Measurements from ENCODE around the gene FEN1. TPM values are rescaled to one million over a fixed set of nuclear protein-coding genes. Genes with fewer than 3 reads are reported as not detected.

The FEN1 gene
- total and polyA plus RNA-seq, 2 experiments from 2014 or later: 13.5 to 39.2 TPM

GRCh38 chr11:61816736-61817455 is 24.2 kb downstream of the FEN1 start, which contains the start of gene FADS1:
FADS1 (minus strand) TSS chr11:61817003; CDS start chr11:61816929, 74 bp downstream.
- no peaks in the 10 kb centered on the region for H3K9me3 ChIP-seq (ENCODE audit: low read depth)
- peaks cover 15% of the 10 kb centered on the region for H3K4me1 ChIP-seq (ENCODE audit: low read depth)
- H3K27me3 ChIP-seq: no peaks in the 10 kb centered on the region
- H3K4me3 ChIP-seq: peak within 1 kb of the TSS; percentile 59
- peak; percentile 58 for TF ChIP-seq CTCF (IDR thresholded peaks at IDR 0.05; ENCODE audit: low read depth, low read length)
- peak within 1 kb of the TSS; percentile 97 for H3K27ac ChIP-seq
- peaks cover 14% of the 10 kb centered on the region for H3K36me3 ChIP-seq
- peak; percentile 97 to 99 for DNase-seq (ENCODE audit: low read depth in 1 of 2, low spot score in 1 of 2)

GRCh38 chr11:61817471-61818202 is 24.9 kb downstream of the FEN1 start:
- no peak for DNase-seq (ENCODE audit: low read depth in 1 of 2, low spot score in 1 of 2)
- H3K27ac ChIP-seq: peak overlapping the region; percentile 97
- H3K4me3 ChIP-seq: peak overlapping the region; percentile 59
- no peaks in the 10 kb centered on the region for H3K9me3 ChIP-seq (ENCODE audit: low read depth)
- no peaks in the 10 kb centered on the region for H3K27me3 ChIP-seq
- peaks cover 15% of the 10 kb centered on the region for H3K4me1 ChIP-seq (ENCODE audit: low read depth)
- TF ChIP-seq CTCF (IDR thresholded peaks at IDR 0.05; ENCODE audit: low read depth, low read length): no peak
- H3K36me3 ChIP-seq: peaks cover 7% of the 10 kb centered on the region

GRCh38 chr11:61820174-61820573 is 27.5 kb downstream of the FEN1 start:
- Histone ChIP-seq H3K9me3 (ENCODE audit: low read depth) (no peaks in the 10 kb centered on the region), H3K4me1 (ENCODE audit: low read depth) (peaks cover 11% of the 10 kb centered on the region), H3K27ac (no peak overlapping the region), H3K36me3 (no peaks in the 10 kb centered on the region), H3K4me3 (no peak overlapping the region), H3K27me3 (no peaks in the 10 kb centered on the region)
- no peak for DNase-seq (ENCODE audit: low read depth in 1 of 2, low spot score in 1 of 2)
- no peak for TF ChIP-seq CTCF (IDR thresholded peaks at IDR 0.05; ENCODE audit: low read depth, low read length)

- H3K27ac ChIP-seq: peak overlapping the region; percentile 86
- no peak for TF ChIP-seq CTCF (IDR thresholded peaks at IDR 0.05; ENCODE audit: low read depth, low read length)
- H3K4me3 ChIP-seq: peak overlapping the region; percentile 51
- no peaks in the 10 kb centered on the region for H3K9me3 ChIP-seq (ENCODE audit: low read depth)
- DNase-seq (ENCODE audit: low read depth in 1 of 2, low spot score in 1 of 2): no peak
- H3K4me1 ChIP-seq (ENCODE audit: low read depth): peaks cover 10% of the 10 kb centered on the region
- no peaks in the 10 kb centered on the region for H3K27me3 ChIP-seq
- no peaks in the 10 kb centered on the region for H3K36me3 ChIP-seq
Measured at GRCh38 chr11:61826930-61827570, 34.3 kb downstream of the FEN1 start.

GRCh38 chr11:61827571-61828378 is 35.1 kb downstream of the FEN1 start, which contains the start of gene FADS2:
FADS2 (plus strand) TSS chr11:61828300; CDS start chr11:61828391, 91 bp downstream.
- H3K9me3 ChIP-seq (ENCODE audit: low read depth): no peaks in the 10 kb centered on the region
- peaks cover 10% of the 10 kb centered on the region for H3K4me1 ChIP-seq (ENCODE audit: low read depth)
- DNase-seq (ENCODE audit: low read depth in 1 of 2, low spot score in 1 of 2): peak; percentile 94 to 98
- no peak for TF ChIP-seq CTCF (IDR thresholded peaks at IDR 0.05; ENCODE audit: low read depth, low read length)
- H3K36me3 ChIP-seq: no peaks in the 10 kb centered on the region
- H3K27me3 ChIP-seq: no peaks in the 10 kb centered on the region
- peak within 1 kb of the TSS; percentile 51 for H3K4me3 ChIP-seq
- H3K27ac ChIP-seq: peak within 1 kb of the TSS; percentile 86

Data from cardiac muscle cell (in vitro differentiated cells and primary cell).